Chondrocyte (in vitro differentiated cells): ENCODE results near the gene ATF6. TPM values are rescaled to one million over a fixed set of nuclear protein-coding genes. Genes with fewer than 3 reads are reported as not detected.
A peak's percentile ranks its signal among the peaks of the same experiment; 100 is the strongest.

Experiments
- DNase-seq: peaks from one replicate; pipeline ENCODE4 v3.0.0; 2021; ENCODE audit warnings: mixed read lengths, low spot score
- H3K27ac Mint-ChIP-seq: one replicate; pipeline ENCODE4 v1.8.0; 2021; ENCODE audit warnings: mild to moderate bottlenecking, moderate library complexity, mixed read lengths; ENCODE audit not compliant: unreplicated experiment
- H3K27me3 Mint-ChIP-seq: 2 replicates; pipeline ENCODE4 v1.8.0; 2021; ENCODE audit warnings: low read depth, mixed read lengths
- H3K36me3 Mint-ChIP-seq: 2 replicates; pipeline ENCODE4 v1.8.0; 2021; ENCODE audit warnings: low read depth, mixed read lengths
- H3K4me1 Mint-ChIP-seq: 2 replicates; pipeline ENCODE4 v1.8.0; 2021; ENCODE audit warnings: low read depth, mild to moderate bottlenecking, mixed read lengths
- H3K4me3 Mint-ChIP-seq: one replicate; pipeline ENCODE4 v1.8.0; 2021; ENCODE audit warnings: mild to moderate bottlenecking, moderate library complexity, mixed read lengths; ENCODE audit not compliant: unreplicated experiment
- H3K9me3 Mint-ChIP-seq: 2 replicates; pipeline ENCODE4 v1.8.0; 2021; ENCODE audit warnings: low read depth, mixed read lengths
- total RNA-seq: library from RNA; stranded (reverse); gene quantifications from 3 replicates; pipeline ENCODE4 v1.2.1, GENCODE V29; 2021
- TF ChIP-seq, protein P1 (sequence below): fragments of 200-600 bp; sonication (generic); IDR thresholded peaks from 2 replicates; pipeline ENCODE4 v1.5.0; 2021; ENCODE audit warnings: antibody characterized with exemption, mild to moderate bottlenecking, moderate library complexity

Gene ATF6
- total RNA-seq, 1 donor from 2014 or later, result 29.1 TPM

DNA sequence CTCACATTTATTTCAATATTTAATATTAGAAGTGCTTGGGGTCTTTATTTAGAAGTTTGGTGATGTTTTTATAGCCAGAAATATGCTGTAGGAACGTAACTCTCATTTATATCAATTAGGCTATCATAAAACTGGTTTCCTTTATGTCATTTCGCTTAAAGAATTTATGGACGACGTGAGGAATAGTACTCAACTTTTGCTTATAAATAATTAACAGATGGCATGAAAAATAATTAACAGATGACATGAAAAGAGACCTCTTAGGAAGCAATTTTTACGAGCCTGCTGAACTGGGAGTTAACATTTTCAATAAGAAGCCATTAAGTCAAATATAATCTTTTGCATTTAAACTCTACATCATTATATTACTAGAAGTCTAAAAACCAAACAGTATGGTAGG, 134.0 kb downstream of the ATF6 start:
- no peaks in the 10 kb centered on the region for H3K36me3 Mint-ChIP-seq
- H3K9me3 Mint-ChIP-seq, result no peaks in the 10 kb centered on the region
- H3K27ac Mint-ChIP-seq, result no peak overlapping the region
- peaks cover 12% of the 10 kb centered on the region for H3K4me1 Mint-ChIP-seq
- H3K27me3 Mint-ChIP-seq, result no peaks in the 10 kb centered on the region
- TF ChIP-seq, protein P1, sequence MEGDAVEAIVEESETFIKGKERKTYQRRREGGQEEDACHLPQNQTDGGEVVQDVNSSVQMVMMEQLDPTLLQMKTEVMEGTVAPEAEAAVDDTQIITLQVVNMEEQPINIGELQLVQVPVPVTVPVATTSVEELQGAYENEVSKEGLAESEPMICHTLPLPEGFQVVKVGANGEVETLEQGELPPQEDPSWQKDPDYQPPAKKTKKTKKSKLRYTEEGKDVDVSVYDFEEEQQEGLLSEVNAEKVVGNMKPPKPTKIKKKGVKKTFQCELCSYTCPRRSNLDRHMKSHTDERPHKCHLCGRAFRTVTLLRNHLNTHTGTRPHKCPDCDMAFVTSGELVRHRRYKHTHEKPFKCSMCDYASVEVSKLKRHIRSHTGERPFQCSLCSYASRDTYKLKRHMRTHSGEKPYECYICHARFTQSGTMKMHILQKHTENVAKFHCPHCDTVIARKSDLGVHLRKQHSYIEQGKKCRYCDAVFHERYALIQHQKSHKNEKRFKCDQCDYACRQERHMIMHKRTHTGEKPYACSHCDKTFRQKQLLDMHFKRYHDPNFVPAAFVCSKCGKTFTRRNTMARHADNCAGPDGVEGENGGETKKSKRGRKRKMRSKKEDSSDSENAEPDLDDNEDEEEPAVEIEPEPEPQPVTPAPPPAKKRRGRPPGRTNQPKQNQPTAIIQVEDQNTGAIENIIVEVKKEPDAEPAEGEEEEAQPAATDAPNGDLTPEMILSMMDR, result no peak
- no peak overlapping the region for H3K4me3 Mint-ChIP-seq
- DNase-seq, result no peak

DNA sequence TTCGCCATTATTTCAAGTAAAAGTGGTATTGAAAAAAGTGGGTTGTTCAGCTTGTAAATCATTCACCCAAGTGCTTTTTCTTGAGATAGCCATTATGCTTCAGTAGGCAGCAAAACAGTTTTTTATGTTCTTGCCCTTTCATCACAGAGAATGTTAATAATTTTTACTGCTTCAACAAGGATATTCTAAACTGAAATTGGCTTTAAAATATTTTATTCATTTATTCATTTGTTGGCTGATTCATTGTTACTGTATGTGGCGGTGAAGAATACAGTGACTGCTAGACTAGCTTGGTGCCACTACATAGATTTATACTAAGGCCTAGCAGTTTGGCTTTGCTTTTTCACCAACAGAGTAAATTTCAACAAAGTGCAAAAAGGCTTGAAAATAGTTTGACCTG, 136.1 kb downstream of the ATF6 start:
- H3K27me3 Mint-ChIP-seq, result no peaks in the 10 kb centered on the region
- no peak overlapping the region for H3K4me3 Mint-ChIP-seq
- no peaks in the 10 kb centered on the region for H3K9me3 Mint-ChIP-seq
- H3K4me1 Mint-ChIP-seq, result peaks cover 17% of the 10 kb centered on the region
- no peaks in the 10 kb centered on the region for H3K36me3 Mint-ChIP-seq
- H3K27ac Mint-ChIP-seq, result no peak overlapping the region
- TF ChIP-seq, protein P1, result no peak
- no peak for DNase-seq

DNA sequence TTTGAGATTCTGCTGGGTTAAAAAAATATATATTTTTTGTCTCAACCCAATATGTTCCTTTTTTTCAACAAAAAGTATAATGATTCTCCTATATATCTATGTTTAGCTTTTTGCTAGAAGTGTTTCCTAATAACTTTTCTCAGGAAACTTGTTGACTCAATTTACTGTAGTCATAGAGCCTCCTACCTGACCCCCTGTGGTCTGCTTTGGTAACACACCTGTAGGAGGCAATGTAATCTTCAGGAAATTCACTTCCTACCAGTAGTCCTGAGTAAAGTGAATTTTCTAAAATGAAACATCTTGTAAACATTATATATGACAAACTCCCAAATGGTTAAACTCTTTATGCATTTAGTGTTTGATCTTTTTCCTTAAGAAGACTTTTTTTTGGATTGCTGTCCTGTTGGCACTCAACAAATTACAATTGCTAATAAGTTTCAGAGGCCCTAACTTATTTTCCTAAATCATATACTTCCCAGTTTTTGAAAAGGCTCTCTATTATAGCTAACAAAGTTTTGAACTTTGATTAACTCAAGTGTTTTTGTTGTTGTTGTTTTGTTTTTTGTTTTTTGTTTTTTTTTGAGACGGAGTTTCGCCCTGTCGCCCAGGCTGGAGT, 139.3 kb downstream of the ATF6 start:
- Mint-ChIP-seq H3K27ac (no peak overlapping the region), H3K4me3 (no peak overlapping the region), H3K4me1 (peaks cover 43% of the 10 kb centered on the region), H3K9me3 (no peaks in the 10 kb centered on the region), H3K36me3 (no peaks in the 10 kb centered on the region), H3K27me3 (no peaks in the 10 kb centered on the region)
- no peak for DNase-seq
- TF ChIP-seq, protein P1, result peak; percentile 70

DNA sequence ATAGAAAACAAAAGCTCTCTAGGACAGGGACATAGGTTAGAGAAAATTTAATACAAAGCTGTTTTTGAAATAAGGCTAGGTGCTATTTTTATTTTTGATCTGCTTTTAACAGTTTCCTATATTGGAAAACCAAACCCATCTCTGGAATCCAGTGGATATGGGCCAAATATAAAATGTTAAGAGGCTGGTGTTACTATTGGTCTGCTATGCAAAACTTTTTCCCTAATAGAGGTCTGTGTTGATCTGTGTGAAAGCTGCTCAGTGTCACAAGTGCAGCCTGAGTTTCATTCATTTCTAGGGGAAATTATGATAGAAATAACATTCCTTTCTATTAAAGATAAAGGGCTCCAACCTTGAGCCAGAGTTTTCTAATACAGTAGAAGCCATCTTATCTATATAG, 141.1 kb downstream of the ATF6 start:
- TF ChIP-seq, protein P1, result no peak
- H3K36me3 Mint-ChIP-seq, result no peaks in the 10 kb centered on the region
- H3K4me1 Mint-ChIP-seq, result peaks cover 60% of the 10 kb centered on the region
- no peaks in the 10 kb centered on the region for H3K27me3 Mint-ChIP-seq
- no peaks in the 10 kb centered on the region for H3K9me3 Mint-ChIP-seq
- H3K27ac Mint-ChIP-seq, result peak overlapping the region; percentile 36
- no peak for DNase-seq
- H3K4me3 Mint-ChIP-seq, result no peak overlapping the region

GRCh38 chr1:161908264-161908663, 142.1 kb downstream of the ATF6 start:
- Mint-ChIP-seq H3K9me3 (no peaks in the 10 kb centered on the region), H3K27ac (peak overlapping the region; percentile 68), H3K4me1 (peaks cover 60% of the 10 kb centered on the region), H3K4me3 (no peak overlapping the region), H3K36me3 (no peaks in the 10 kb centered on the region), H3K27me3 (no peaks in the 10 kb centered on the region)
- TF ChIP-seq, protein P1, result no peak
- DNase-seq, result no peak
